Right lobe of liver (tissue), 6 donors: ENCODE results near the gene ACSL1. TPM values are rescaled to one million over a fixed set of nuclear protein-coding genes. Genes with fewer than 3 reads are reported as not detected.
"Not testable (repeated sequence)": the region's sequence is repeated elsewhere in the genome, so short reads cannot be mapped to it uniquely, and the experiment has no call there.

Source experiments
- ATAC-seq, 4 donors: fragments of 200-7000 bp; cut with Tn5 transposase; one replicate each; pipeline ENCODE4 v1.9.1; 2020; ENCODE audit warnings: mild to moderate bottlenecking in 4 of 4, moderate library complexity in 4 of 4
- DNase-seq, 3 donors: peaks; one replicate each; pipeline ENCODE4 v3.0.0-alpha.2; 2020
- H3K27ac ChIP-seq, 3 donors: fragments of 200-600 bp; one replicate each; pipeline ENCODE4 v1.8.0; 2022
- H3K27me3 ChIP-seq, 2 donors: fragments of 200-600 bp; one replicate each; pipeline ENCODE4 v1.8.0; 2022
- H3K36me3 ChIP-seq, 4 donors: fragments of 200-600 bp; sonication (generic) in 1 of 4; one replicate each; pipeline versions ENCODE4 v1.5.1 to v1.8.0; 2017 to 2022; ENCODE audit warnings: control low read depth in 1 of 4
- H3K4me1 ChIP-seq, 4 donors: fragments of 200-600 bp; sonication (generic) in 1 of 4; one replicate each; pipeline versions ENCODE4 v1.5.1 to v1.8.0; 2017 to 2022; ENCODE audit warnings: control low read depth in 1 of 4
- H3K4me3 ChIP-seq, 3 donors: fragments of 200-600 bp; one replicate each; pipeline ENCODE4 v1.8.0; 2022
- H3K9me3 ChIP-seq, 4 donors: fragments of 200-600 bp; sonication (generic) in 1 of 4; one replicate each; pipeline versions ENCODE4 v1.5.1 to v1.8.0; 2017 to 2022; ENCODE audit warnings: control low read depth in 1 of 4
- POLR2A ChIP-seq: fragments of 450-650 bp; IDR thresholded peaks from one replicate; pipeline ENCODE4 v1.6.1; 2017; ENCODE audit warnings: antibody characterized with exemption, mild to moderate bottlenecking
- WGBS: methylation state at CpG from one replicate; pipeline ENCODE4 v1.1.6; 2018; ENCODE audit warnings: low coverage, low lambda C conversion rate; ENCODE audit not compliant: insufficient coverage; ENCODE audit errors: missing lambda C conversion rate; 5-methylcytosine and 5-hydroxymethylcytosine counted together
- intact Hi-C, 2 donors: fragments of 100-400 bp; cut with DNase I; formaldehyde crosslinking; loops; one replicate each; pipeline versions ENCODE4 v1.11.2 to v1.14.1; 2022
- total RNA-seq, 6 experiments: library from RNA; depleted of rRNA in 2 of 6; stranded (reverse); fragments of >200 nt in 2 of 6; fragmentation: NEBNext Ultra II Directional in 3 of 6; extraction: Animal tissue kit (Norgen Biotek cat#: 25700) in 3 of 6; gene quantifications; one replicate each; pipeline versions ENCODE4 v1.1.0 to v1.2.4, GENCODE V29; 2016 to 2023
- TF ChIP-seq, protein P1 (sequence below), 4 donors: fragments of 200-600 bp in 3 of 4; fragments of 450-650 bp in 1 of 4; IDR thresholded peaks; one replicate each; pipeline versions ENCODE4 v1.5.1 to v1.8.0; 2016 to 2022; ENCODE audit warnings: antibody characterized with exemption in 4 of 4, mild to moderate bottlenecking in 2 of 4
- donor health status: DM: no; HTN: yes; CAD: no.
- donor health status: DM: no; HTN: no; CAD: no.
- donor health status: DM: no; HTN: no; CAD: no.
- donor health status: DM: no; HTN: yes; CAD: no.
- donor health status: DM: no; HTN: yes; CAD: no.

Gene ACSL1
- total RNA-seq, 6 experiments from 2014 or later, result 544 to 1,154 (median 743) TPM

DNA sequence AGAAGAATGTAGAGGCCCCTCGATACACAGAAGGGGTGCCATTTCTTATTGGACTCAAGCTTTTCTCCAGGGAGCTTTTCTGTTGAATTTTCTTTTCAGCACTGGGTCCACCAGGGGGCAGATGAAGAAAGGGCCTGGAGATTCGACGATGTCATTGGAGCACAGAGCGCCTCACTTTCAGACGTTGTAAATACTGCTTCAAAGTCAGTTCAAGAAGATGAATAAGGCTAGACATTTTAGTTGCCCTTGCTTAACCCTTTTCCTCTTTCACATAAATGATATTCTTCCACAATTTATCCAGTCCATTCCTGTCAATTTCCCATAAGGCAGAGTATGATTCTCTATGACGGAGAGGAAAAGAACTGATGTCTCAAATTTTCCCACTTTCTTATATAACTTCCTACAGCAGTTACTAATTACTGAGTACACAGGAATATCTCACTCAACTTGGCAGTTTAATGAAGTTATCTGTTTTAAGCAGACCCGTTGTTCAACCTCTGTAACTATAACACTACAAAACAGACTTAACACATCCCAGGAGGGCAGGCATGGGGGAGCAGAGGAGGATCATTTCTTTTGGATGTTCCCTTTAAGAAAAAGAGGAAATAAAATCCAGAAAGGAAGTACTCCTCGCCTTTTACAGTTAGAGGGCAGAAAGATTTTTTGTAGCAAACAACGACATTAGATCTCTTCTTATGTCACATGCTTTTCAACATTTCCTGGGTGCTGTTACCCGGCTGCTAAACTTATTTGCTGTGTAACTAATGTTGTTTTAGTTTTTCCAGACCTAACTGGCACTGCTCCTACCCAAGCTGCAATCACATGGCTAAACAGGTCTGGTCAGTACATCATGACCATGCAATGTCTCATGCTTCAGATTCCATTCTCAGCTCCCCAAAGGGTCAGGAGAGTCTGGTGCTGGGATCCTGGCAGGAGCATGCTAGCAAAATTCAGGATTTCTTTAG, 79.7 kb downstream of the ACSL1 start:
- WGBS, result 13% methylated on average over 10 of the region's 10 CpGs
- no peaks in the 10 kb centered on the region for H3K27me3 ChIP-seq
- intact Hi-C loops, result no loop called here
- DNase-seq, result peak in 1 of 3 donors; percentile 49
- TF ChIP-seq, protein P1, sequence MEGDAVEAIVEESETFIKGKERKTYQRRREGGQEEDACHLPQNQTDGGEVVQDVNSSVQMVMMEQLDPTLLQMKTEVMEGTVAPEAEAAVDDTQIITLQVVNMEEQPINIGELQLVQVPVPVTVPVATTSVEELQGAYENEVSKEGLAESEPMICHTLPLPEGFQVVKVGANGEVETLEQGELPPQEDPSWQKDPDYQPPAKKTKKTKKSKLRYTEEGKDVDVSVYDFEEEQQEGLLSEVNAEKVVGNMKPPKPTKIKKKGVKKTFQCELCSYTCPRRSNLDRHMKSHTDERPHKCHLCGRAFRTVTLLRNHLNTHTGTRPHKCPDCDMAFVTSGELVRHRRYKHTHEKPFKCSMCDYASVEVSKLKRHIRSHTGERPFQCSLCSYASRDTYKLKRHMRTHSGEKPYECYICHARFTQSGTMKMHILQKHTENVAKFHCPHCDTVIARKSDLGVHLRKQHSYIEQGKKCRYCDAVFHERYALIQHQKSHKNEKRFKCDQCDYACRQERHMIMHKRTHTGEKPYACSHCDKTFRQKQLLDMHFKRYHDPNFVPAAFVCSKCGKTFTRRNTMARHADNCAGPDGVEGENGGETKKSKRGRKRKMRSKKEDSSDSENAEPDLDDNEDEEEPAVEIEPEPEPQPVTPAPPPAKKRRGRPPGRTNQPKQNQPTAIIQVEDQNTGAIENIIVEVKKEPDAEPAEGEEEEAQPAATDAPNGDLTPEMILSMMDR (IDR thresholded peaks at IDR 0.05), result peak; percentile 46 to 69 (median 67)
- no peak for TF ChIP-seq POLR2A
- no peak overlapping the region for H3K4me3 ChIP-seq
- H3K9me3 ChIP-seq, result no peaks in the 10 kb centered on the region
- peaks cover 0 to 59% (median 17%) of the 10 kb centered on the region in 4 donors for H3K4me1 ChIP-seq
- ATAC-seq, result peak; percentile 47 to 70 (median 59)
- H3K36me3 ChIP-seq, result no peaks in the 10 kb centered on the region
- H3K27ac ChIP-seq, result peak overlapping the region; percentile 54 to 81 (median 74)

DNA sequence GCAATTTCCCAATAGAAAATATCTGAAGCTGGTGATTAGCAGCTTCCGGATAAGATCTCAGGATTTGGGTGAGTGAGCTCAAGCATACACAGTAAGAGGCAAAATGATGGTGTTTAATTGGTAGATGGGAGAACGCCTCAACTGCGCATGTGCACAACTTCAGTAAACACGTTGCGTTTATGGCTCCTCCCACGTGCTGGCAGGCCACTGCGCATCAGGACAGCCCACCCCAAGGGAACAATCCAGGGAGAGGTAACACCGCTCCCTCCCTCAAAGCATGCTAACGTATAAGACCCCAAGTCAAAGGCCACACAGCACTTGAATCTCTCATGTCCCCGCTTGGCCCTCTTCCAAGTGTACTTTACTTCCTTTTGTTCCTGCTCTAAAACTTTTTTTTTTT, 81.5 kb downstream of the ACSL1 start:
- H3K9me3 ChIP-seq, result no peaks in the 10 kb centered on the region
- no peak overlapping the region for H3K4me3 ChIP-seq
- WGBS, result 86% methylated on average over 7 of the region's 10 CpGs
- TF ChIP-seq, protein P1 (IDR thresholded peaks at IDR 0.05), result no peak
- no peak for TF ChIP-seq POLR2A
- no peak for DNase-seq
- no peak for ATAC-seq
- H3K36me3 ChIP-seq, result no peaks in the 10 kb centered on the region
- H3K4me1 ChIP-seq, result peaks cover 0 to 42% (median 17%) of the 10 kb centered on the region in 4 donors
- intact Hi-C loops, result no loop called here
- no peaks in the 10 kb centered on the region for H3K27me3 ChIP-seq
- H3K27ac ChIP-seq, result no peak overlapping the region

DNA sequence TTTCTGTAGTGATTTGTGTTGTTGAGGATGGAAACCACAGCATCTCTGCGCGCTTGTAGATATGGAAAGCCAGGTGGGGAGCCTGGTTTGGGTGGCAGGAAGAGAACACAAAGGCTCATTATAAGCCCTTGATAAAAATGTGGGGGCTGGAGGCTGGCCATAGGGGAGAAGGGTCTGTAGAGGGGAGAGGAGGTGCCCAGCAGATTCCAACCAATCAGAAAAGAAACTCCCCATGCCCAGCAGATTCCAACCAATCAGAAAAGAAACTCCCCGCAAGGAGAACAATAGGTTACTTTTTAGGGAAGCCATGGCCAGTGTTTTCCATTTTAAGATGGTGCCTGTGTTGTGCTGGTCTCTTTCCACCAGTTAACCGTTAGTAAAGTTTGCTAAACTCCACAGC, 82.1 kb downstream of the ACSL1 start:
- no peak for ATAC-seq
- no peak for TF ChIP-seq POLR2A
- TF ChIP-seq, protein P1 (IDR thresholded peaks at IDR 0.05), result no peak
- H3K36me3 ChIP-seq, result no peaks in the 10 kb centered on the region
- no peaks in the 10 kb centered on the region for H3K27me3 ChIP-seq
- H3K4me3 ChIP-seq, result no peak overlapping the region
- no peak overlapping the region for H3K27ac ChIP-seq
- peaks cover 0 to 36% (median 17%) of the 10 kb centered on the region in 4 donors for H3K4me1 ChIP-seq
- 79% methylated on average over 3 of the region's 4 CpGs for WGBS
- no peak for DNase-seq
- no peaks in the 10 kb centered on the region for H3K9me3 ChIP-seq
- intact Hi-C loops, result no loop called here

DNA sequence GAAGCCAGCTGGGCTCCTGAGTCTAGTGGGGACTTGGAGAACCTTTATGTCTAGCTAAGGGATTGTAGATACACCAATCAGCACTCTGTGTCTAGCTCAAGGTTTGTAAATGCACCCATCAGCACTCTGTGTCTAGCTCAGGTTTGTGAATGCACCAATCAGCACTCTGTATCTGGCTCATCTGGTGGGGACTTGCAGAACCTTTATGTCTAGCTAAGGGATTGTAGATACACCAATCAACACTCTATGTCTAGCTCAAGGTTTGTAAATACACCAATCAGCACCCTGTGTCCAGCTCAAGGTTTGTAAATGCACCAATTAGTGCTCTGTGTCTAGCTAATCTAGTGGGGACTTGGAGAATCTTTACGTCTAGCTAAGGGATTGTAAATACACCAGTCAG, 84.1 kb downstream of the ACSL1 start:
- ATAC-seq, intact Hi-C loops: not testable (repeated sequence)
- WGBS, result 100% methylated on average over 1 of the region's 1 CpG

DNA sequence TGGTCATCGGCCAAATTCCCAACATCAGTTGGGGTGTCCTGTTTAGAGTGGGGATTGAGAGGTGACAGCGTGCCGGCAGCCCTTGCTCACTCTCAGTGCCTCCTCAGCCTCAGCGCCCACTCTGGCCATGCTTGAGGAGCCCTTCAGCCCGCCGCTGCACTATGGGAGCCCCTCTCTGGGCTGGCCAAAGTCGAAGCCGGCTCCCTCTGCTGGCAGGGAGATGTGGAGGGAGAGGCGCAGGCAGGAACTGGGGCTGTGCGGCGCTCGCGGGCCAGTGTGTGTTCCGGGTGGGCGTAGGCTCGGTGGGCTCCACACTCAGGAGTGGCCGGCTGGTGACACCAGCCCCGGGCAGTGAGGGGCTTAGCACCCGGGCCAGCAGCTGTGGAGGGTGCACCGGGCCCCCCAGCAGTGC, 84.8 kb downstream of the ACSL1 start:
- ATAC-seq, result peak in 1 of 4 donors; percentile 18
- intact Hi-C loops, result no loop called here
- WGBS, result no CpG with 5 or more reads among the region's 20 CpGs

More for the DNA sequence above, 84.1 kb downstream of the ACSL1 start:
- H3K9me3 ChIP-seq, DNase-seq, H3K27ac ChIP-seq, H3K27me3 ChIP-seq, H3K36me3 ChIP-seq, H3K4me3 ChIP-seq: not testable (repeated sequence)
- H3K4me1 ChIP-seq, result peaks cover 0 to 16% (median 5%) of the 10 kb centered on the region in 4 donors

DNA sequence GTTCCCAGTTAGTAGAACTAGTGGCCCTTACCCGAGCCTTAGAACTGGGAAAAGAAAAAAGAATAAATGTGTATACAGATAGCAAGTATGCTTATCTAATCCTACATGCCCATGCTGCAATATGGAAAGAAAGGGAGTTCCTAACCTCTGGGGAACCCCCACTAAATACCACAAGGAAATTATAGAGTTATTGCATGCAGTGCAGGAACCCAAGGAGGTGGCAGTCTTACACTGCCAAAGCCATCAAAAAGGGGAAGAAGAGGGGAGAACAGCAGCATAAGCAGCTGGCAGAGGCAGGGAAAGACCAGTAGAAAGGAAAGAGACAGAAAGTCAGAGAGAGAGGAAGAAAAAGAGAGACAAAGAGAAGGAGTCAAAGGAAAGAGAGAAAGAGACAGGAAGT, 86.2 kb downstream of the ACSL1 start:
- H3K27me3 ChIP-seq, DNase-seq, H3K9me3 ChIP-seq, H3K27ac ChIP-seq, H3K36me3 ChIP-seq, ATAC-seq, H3K4me3 ChIP-seq, H3K4me1 ChIP-seq, intact Hi-C loops: not testable (repeated sequence)
- 73% methylated on average over 1 of the region's 1 CpG for WGBS

More for the DNA sequence above, 84.8 kb downstream of the ACSL1 start:
- Histone ChIP-seq H3K27me3 (no peaks in the 10 kb centered on the region), H3K9me3 (no peaks in the 10 kb centered on the region), H3K4me3 (no peak overlapping the region), H3K36me3 (no peaks in the 10 kb centered on the region), H3K27ac (no peak overlapping the region), H3K4me1 (peaks cover 0 to 10% (median 1%) of the 10 kb centered on the region in 4 donors)
- TF ChIP-seq, protein P1 (IDR thresholded peaks at IDR 0.05), result no peak
- TF ChIP-seq POLR2A, result no peak
- no peak for DNase-seq
